Loucy (cell line): ENCODE data around the gene CUL5.

Source experiments
- H2AFZ ChIP-seq: fragments of 200-600 bp; sonication (generic); 2 replicates; pipeline ENCODE4 v1.6.0; 2016; ENCODE audit warnings: antibody characterized with exemption, mild to moderate bottlenecking, low read length, moderate library complexity
- H3F3A ChIP-seq: fragments of 200-600 bp; 2 replicates; pipeline ENCODE4 v1.6.0; 2016; ENCODE audit warnings: antibody characterized with exemption, low read depth, mild to moderate bottlenecking
- H3K27me3 ChIP-seq: fragments of 200-600 bp; sonication (generic); 2 replicates; pipeline ENCODE4 v1.6.1; 2014; ENCODE audit warnings: low read length, mild to moderate bottlenecking; ENCODE audit not compliant: insufficient read depth, poor library complexity, severe bottlenecking
- H3K36me3 ChIP-seq: fragments of 200-600 bp; sonication (generic); 2 replicates; pipeline ENCODE4 v1.6.1; 2016; ENCODE audit warnings: low read length; ENCODE audit not compliant: insufficient read depth
- H3K4me1 ChIP-seq: fragments of 200-600 bp; sonication (generic); 2 replicates; pipeline ENCODE4 v1.5.1; 2014; ENCODE audit warnings: low read length, mild to moderate bottlenecking; ENCODE audit not compliant: insufficient read depth, poor library complexity, severe bottlenecking
- H3K4me2 ChIP-seq: fragments of 200-600 bp; sonication (generic); 2 replicates; pipeline ENCODE4 v1.6.0; 2014; ENCODE audit warnings: antibody characterized with exemption, low read length, low read depth, mild to moderate bottlenecking; ENCODE audit not compliant: poor library complexity, severe bottlenecking
- H3K4me3 ChIP-seq: fragments of 200-600 bp; sonication (generic); 2 replicates; pipeline ENCODE4 v1.5.1; 2014; ENCODE audit warnings: low read length, mild to moderate bottlenecking, mixed read lengths; ENCODE audit not compliant: poor library complexity, severe bottlenecking
- H3K79me2 ChIP-seq: fragments of 200-600 bp; sonication (generic); 2 replicates; pipeline ENCODE4 v1.6.1; 2014; ENCODE audit warnings: low read length; ENCODE audit not compliant: insufficient read depth
- H3K9ac ChIP-seq: fragments of 200-600 bp; sonication (generic); 2 replicates; pipeline ENCODE4 v1.6.0; 2014; ENCODE audit warnings: mild to moderate bottlenecking, low read depth, low read length, moderate library complexity; ENCODE audit not compliant: poor library complexity, severe bottlenecking
- H3K9me2 ChIP-seq: fragments of 200-600 bp; sonication (generic); replicated peaks from 2 replicates; pipeline ENCODE4 v1.6.1; 2016; ENCODE audit warnings: low read depth, low read length, mixed read lengths
- H3K9me3 ChIP-seq: fragments of 200-600 bp; sonication (generic); 2 replicates; pipeline ENCODE4 v1.6.1; 2014; ENCODE audit warnings: mild to moderate bottlenecking, antibody characterized with exemption, low read length, low read depth; ENCODE audit not compliant: insufficient read depth
- H4K20me1 ChIP-seq: fragments of 200-600 bp; sonication (generic); 2 replicates; pipeline ENCODE4 v1.6.0; 2014; ENCODE audit warnings: antibody characterized with exemption, low read length, mild to moderate bottlenecking; ENCODE audit not compliant: insufficient read depth, poor library complexity, severe bottlenecking
- EZH2phosphoT487 ChIP-seq: fragments of 200-600 bp; IDR thresholded peaks from 2 replicates; pipeline ENCODE4 v1.6.1; 2018; ENCODE audit warnings: antibody characterized with exemption, mild to moderate bottlenecking, moderate library complexity, borderline replicate concordance
- TF ChIP-seq, protein P1 (sequence below): fragments of 200-600 bp; sonication (generic); conservative IDR thresholded peaks from 2 replicates; pipeline ENCODE4 v1.5.1; 2014; ENCODE audit warnings: mild to moderate bottlenecking, antibody characterized with exemption, low read length

Gene CUL5

DNA sequence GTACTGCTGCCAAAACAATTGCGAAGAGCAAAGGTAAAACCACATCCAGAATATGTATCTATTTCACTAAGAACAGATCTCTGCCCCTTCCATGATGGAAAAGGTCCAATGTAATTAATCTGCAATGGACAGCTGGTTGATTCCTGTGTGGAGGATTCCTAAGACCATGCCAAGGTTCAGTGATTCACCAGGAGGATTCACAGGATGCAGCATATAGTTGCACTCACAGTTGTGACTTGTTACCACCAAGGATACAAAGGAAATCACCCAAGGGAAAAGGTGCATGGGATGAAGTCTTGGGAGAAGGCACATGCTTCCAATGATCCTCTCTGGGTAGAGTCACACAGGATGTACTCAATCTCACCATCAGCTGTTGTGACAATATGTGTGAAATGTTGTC, 35.1 kb upstream of the CUL5 start:
- Histone ChIP-seq H3K4me2 (no peak overlapping the region), H3K9me2 (no peaks in the 10 kb centered on the region), H3K79me2 (no peaks in the 10 kb centered on the region), H4K20me1 (no peaks in the 10 kb centered on the region), H3K27me3 (no peaks in the 10 kb centered on the region), H3K9me3 (no peaks in the 10 kb centered on the region), H3K4me1 (no peaks in the 10 kb centered on the region), H3K4me3 (no peak overlapping the region), H3F3A (no peaks in the 10 kb centered on the region), H3K36me3 (no peaks in the 10 kb centered on the region), H3K9ac (no peak overlapping the region), H2AFZ (no peak overlapping the region)
- TF ChIP-seq, protein P1, sequence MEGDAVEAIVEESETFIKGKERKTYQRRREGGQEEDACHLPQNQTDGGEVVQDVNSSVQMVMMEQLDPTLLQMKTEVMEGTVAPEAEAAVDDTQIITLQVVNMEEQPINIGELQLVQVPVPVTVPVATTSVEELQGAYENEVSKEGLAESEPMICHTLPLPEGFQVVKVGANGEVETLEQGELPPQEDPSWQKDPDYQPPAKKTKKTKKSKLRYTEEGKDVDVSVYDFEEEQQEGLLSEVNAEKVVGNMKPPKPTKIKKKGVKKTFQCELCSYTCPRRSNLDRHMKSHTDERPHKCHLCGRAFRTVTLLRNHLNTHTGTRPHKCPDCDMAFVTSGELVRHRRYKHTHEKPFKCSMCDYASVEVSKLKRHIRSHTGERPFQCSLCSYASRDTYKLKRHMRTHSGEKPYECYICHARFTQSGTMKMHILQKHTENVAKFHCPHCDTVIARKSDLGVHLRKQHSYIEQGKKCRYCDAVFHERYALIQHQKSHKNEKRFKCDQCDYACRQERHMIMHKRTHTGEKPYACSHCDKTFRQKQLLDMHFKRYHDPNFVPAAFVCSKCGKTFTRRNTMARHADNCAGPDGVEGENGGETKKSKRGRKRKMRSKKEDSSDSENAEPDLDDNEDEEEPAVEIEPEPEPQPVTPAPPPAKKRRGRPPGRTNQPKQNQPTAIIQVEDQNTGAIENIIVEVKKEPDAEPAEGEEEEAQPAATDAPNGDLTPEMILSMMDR = no peak
- no peak for TF ChIP-seq EZH2phosphoT487

DNA sequence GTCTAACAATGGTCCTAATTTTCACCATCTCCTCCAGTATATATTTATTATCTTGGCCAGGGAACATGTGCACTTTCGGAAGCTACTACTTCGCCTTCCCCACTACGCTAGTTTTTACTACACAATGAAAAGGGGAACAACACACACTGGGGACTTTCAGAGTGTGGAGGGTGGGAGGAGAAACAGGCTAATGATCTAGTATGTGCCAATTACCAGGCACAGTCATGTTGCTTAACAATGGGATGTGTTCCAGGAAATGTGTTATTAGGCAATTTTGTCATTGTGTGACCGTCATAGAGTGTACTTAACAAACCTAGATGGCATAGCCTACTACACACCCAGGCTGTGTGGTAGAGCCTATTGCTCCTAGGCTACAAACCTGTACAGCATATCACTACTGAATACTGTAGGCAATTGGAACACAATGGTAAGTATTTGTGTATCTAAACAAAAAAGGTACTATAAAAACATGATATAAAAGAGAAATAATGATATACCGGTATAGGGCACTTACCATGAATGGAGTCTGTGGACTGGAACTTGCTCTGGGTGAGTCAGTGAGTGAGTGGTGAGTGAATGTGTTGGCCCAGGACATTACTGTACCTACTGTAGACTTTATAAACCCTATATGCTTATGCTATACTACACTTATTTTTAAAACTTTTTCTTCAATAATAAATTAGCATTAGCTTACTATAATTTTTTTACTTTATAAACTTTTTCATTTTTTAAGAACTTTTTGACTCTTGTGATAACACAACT, 20.1 kb upstream of the CUL5 start:
- Histone ChIP-seq H2AFZ (no peak overlapping the region), H3K9ac (no peak overlapping the region), H3K36me3 (no peaks in the 10 kb centered on the region), H3K79me2 (no peaks in the 10 kb centered on the region), H3K9me3 (no peaks in the 10 kb centered on the region), H3K9me2 (no peaks in the 10 kb centered on the region), H4K20me1 (no peaks in the 10 kb centered on the region), H3K4me1 (no peaks in the 10 kb centered on the region), H3K4me3 (no peak overlapping the region), H3K4me2 (no peak overlapping the region), H3F3A (no peaks in the 10 kb centered on the region), H3K27me3 (no peaks in the 10 kb centered on the region)
- no peak for TF ChIP-seq EZH2phosphoT487
- TF ChIP-seq, protein P1 = no peak

DNA sequence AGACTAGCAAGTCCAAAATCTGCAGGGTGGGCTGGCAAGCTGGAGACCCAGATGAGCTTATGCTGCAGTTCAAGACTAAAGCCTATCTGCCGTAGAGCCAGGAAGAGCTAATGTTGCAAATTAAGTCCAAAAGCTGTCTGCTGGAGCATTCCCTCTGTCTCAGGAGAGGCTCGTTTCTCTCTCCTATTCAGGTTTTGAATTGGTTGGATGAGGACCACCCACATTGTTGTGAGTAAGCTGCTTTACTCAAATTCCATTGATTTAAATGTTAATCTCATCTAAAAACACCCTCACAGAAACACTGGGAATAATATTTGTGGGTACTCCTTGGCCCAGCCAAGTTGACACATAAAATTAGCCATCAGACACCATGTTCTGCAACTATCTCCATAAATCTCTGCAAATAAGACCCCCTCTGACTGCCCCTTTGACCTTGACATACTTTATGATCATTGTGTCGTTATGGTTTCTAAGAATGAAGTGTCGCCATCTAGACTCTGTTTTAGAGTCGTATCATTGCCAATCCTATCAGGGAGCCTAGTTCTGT, 16.8 kb upstream of the CUL5 start:
- Histone ChIP-seq H3F3A (no peaks in the 10 kb centered on the region), H3K9me3 (no peaks in the 10 kb centered on the region), H3K9ac (no peak overlapping the region), H3K4me3 (no peak overlapping the region), H2AFZ (no peak overlapping the region), H4K20me1 (no peaks in the 10 kb centered on the region), H3K36me3 (no peaks in the 10 kb centered on the region), H3K27me3 (no peaks in the 10 kb centered on the region), H3K4me1 (no peaks in the 10 kb centered on the region), H3K9me2 (no peaks in the 10 kb centered on the region), H3K4me2 (no peak overlapping the region), H3K79me2 (no peaks in the 10 kb centered on the region)
- TF ChIP-seq, protein P1 = no peak
- no peak for TF ChIP-seq EZH2phosphoT487
